WTC11 (cell line): ENCODE data around the gene WDR27. TPM values are rescaled to one million over a fixed set of nuclear protein-coding genes. Genes with fewer than 3 reads are reported as not detected.

Experiments used
- ATAC-seq: fragments of 200-7000 bp; cut with Tn5 transposase; 2 replicates; pipeline ENCODE4 v1.10.0; 2021; ENCODE audit warnings: mild to moderate bottlenecking, moderate library complexity
- CTCF ChIA-PET: fragments of 300-600 bp; sonication (Branson Sonifier 250); formaldehyde crosslinking; loops from one replicate; lab custom pipeline; 2021; ENCODE audit warnings: antibody characterized with exemption; lab: Charles Lee
- POLR2A ChIA-PET: fragments of 350-600 bp; sonication (Branson Sonifier 250); formaldehyde crosslinking; loops from one replicate; lab custom pipeline; 2021; ENCODE audit warnings: antibody characterized with exemption; lab: Charles Lee
- DNase-seq: peaks from one replicate; pipeline ENCODE4 v3.0.0; 2021; ENCODE audit warnings: low spot score
- H3K27ac Mint-ChIP-seq: 2 replicates; pipeline ENCODE4 v1.8.0; 2021; ENCODE audit warnings: mixed read lengths
- H3K27me3 Mint-ChIP-seq: 2 replicates; pipeline ENCODE4 v1.8.0; 2021; ENCODE audit warnings: low read depth, mild to moderate bottlenecking, moderate library complexity, mixed read lengths
- H3K36me3 Mint-ChIP-seq: 2 replicates; pipeline ENCODE4 v1.8.0; 2021; ENCODE audit warnings: mixed read lengths
- H3K4me1 Mint-ChIP-seq: 2 replicates; pipeline ENCODE4 v1.8.0; 2022; ENCODE audit warnings: mixed read lengths
- H3K4me3 Mint-ChIP-seq: 2 replicates; pipeline ENCODE4 v1.8.0; 2021; ENCODE audit warnings: mild to moderate bottlenecking, moderate library complexity, mixed read lengths
- H3K9me3 Mint-ChIP-seq: 2 replicates; pipeline ENCODE4 v1.8.0; 2021; ENCODE audit warnings: mixed read lengths
- E2F4 ChIP-seq: sonication (generic); formaldehyde crosslinking; IDR thresholded peaks from 2 replicates; pipeline ENCODE4 v1.8.1; 2022; ENCODE audit warnings: low read depth, mild to moderate bottlenecking, moderate library complexity, missing genetic modification reagents, borderline replicate concordance
- ELF4 ChIP-seq: sonication (generic); formaldehyde crosslinking; IDR thresholded peaks from 2 replicates; pipeline ENCODE4 v1.8.1; 2022; ENCODE audit warnings: low read depth, mild to moderate bottlenecking, moderate library complexity, missing genetic modification reagents
- ESRRA ChIP-seq: sonication (generic); formaldehyde crosslinking; IDR thresholded peaks from 2 replicates; pipeline ENCODE4 v1.8.1; 2022; ENCODE audit warnings: mild to moderate bottlenecking, missing genetic modification reagents, borderline replicate concordance
- FOXK1 ChIP-seq: sonication (generic); formaldehyde crosslinking; IDR thresholded peaks from 2 replicates; pipeline ENCODE4 v1.8.0; 2022; ENCODE audit warnings: mild to moderate bottlenecking, moderate library complexity, missing genetic modification reagents
- GTF2I ChIP-seq: fragments of 250-450 bp; sonication (Bioruptor Pico); conservative IDR thresholded peaks from 2 replicates; pipeline ENCODE4 v1.4.0; 2021; ENCODE audit warnings: mild to moderate bottlenecking
- MYBL2 ChIP-seq: sonication (generic); formaldehyde crosslinking; IDR thresholded peaks from 2 replicates; pipeline ENCODE4 v1.8.1; 2023; ENCODE audit warnings: mild to moderate bottlenecking, moderate library complexity, missing genetic modification reagents
- NFYB ChIP-seq: sonication (generic); formaldehyde crosslinking; conservative IDR thresholded peaks from 2 replicates; pipeline ENCODE4 v1.8.0; 2022; ENCODE audit warnings: low read depth, missing genetic modification reagents
- NR2C2 ChIP-seq: sonication (generic); formaldehyde crosslinking; IDR thresholded peaks from 2 replicates; pipeline ENCODE4 v1.8.0; 2022; ENCODE audit warnings: mild to moderate bottlenecking, missing genetic modification reagents
- OVOL2 ChIP-seq: fragments of 250-450 bp; sonication (Bioruptor Pico); IDR thresholded peaks from 2 replicates; pipeline ENCODE4 v1.9.0; 2021; ENCODE audit warnings: mild to moderate bottlenecking, borderline replicate concordance
- PREB ChIP-seq: sonication (generic); formaldehyde crosslinking; IDR thresholded peaks from 2 replicates; pipeline ENCODE4 v1.8.1; 2022; ENCODE audit warnings: mild to moderate bottlenecking, missing genetic modification reagents, moderate library complexity, borderline replicate concordance
- RELA ChIP-seq: sonication (generic); formaldehyde crosslinking; IDR thresholded peaks from 2 replicates; pipeline ENCODE4 v1.8.1; 2022; ENCODE audit warnings: missing genetic modification reagents, mild to moderate bottlenecking, borderline replicate concordance
- SMAD3 ChIP-seq: sonication (generic); formaldehyde crosslinking; IDR thresholded peaks from 2 replicates; pipeline ENCODE4 v1.8.0; 2022; ENCODE audit warnings: missing genetic modification reagents, mild to moderate bottlenecking, borderline replicate concordance
- ZMAT4 ChIP-seq: fragments of 250-450 bp; sonication (Bioruptor Pico); IDR thresholded peaks from 2 replicates; pipeline ENCODE4 v1.9.0; 2021; ENCODE audit warnings: mild to moderate bottlenecking
- ZNF281 ChIP-seq: sonication (generic); formaldehyde crosslinking; IDR thresholded peaks from 2 replicates; pipeline ENCODE4 v1.8.0; 2023; ENCODE audit warnings: mild to moderate bottlenecking, missing genetic modification reagents
- ZNF416 ChIP-seq: fragments of 250-450 bp; sonication (Bioruptor Pico); IDR thresholded peaks from 2 replicates; pipeline ENCODE4 v1.9.0; 2021; ENCODE audit warnings: mild to moderate bottlenecking, inconsistent platforms
- ZNF532 ChIP-seq: fragments of 250-450 bp; sonication (Bioruptor Pico); IDR thresholded peaks from 2 replicates; pipeline ENCODE4 v1.9.0; 2021; ENCODE audit warnings: mild to moderate bottlenecking, borderline replicate concordance
- ZSCAN18 ChIP-seq: fragments of 250-450 bp; sonication (Bioruptor Pico); IDR thresholded peaks from 2 replicates; pipeline ENCODE4 v2.1.2; 2022; ENCODE audit warnings: mild to moderate bottlenecking, moderate library complexity
- total RNA-seq: library from RNA; stranded (reverse); gene quantifications from 3 replicates; pipeline ENCODE4 v1.2.3, GENCODE V29; 2021

WDR27 gene
- total RNA-seq, 1 experiment from 2014 or later, result 126 TPM

GRCh38 chr6:169474362-169474761 is 227.5 kb downstream of the WDR27 start:
- no peak overlapping the region for H3K4me3 Mint-ChIP-seq
- DNase-seq, result no peak
- TF ChIP-seq SMAD3 (CRISPR knock-in tag) (no peak), ELF4 (CRISPR knock-in tag) (no peak), RELA (CRISPR knock-in tag) (no peak), OVOL2 (CRISPR knock-in tag) (no peak), ZMAT4 (CRISPR knock-in tag) (no peak), MYBL2 (CRISPR knock-in tag) (no peak), PREB (CRISPR knock-in tag) (no peak), GTF2I (no peak), FOXK1 (CRISPR knock-in tag) (no peak), NR2C2 (CRISPR knock-in tag) (no peak), E2F4 (no peak), NFYB (CRISPR knock-in tag) (no peak), ESRRA (CRISPR knock-in tag) (no peak), ZNF281 (no peak), ZSCAN18 (CRISPR knock-in tag) (no peak), ZNF532 (CRISPR knock-in tag) (no peak), ZNF416 (CRISPR knock-in tag) (no peak)
- ChIA-PET POLR2A (no interaction called here), CTCF (no interaction called here)
- peaks cover 81% of the 10 kb centered on the region for H3K9me3 Mint-ChIP-seq
- H3K27ac Mint-ChIP-seq, result no peak overlapping the region
- peaks cover 10% of the 10 kb centered on the region for H3K27me3 Mint-ChIP-seq
- peaks cover 61% of the 10 kb centered on the region for H3K36me3 Mint-ChIP-seq
- no peaks in the 10 kb centered on the region for H3K4me1 Mint-ChIP-seq
- no peak for ATAC-seq
